ENCODE measurements around the gene LSM3. TPM values are rescaled to one million over a fixed set of nuclear protein-coding genes. Genes with fewer than 3 reads are reported as not detected.

LSM3 gene
- total and polyA plus RNA-seq, 2 of the 4 experiments (the other 2 are of a cell fraction) = 3.4 to 11.5 TPM

GRCh38 chr3:14179114-14179465 lies 473 bp downstream of the LSM3 start:
- Histone ChIP-seq H4K20me1 (ENCODE audit: insufficient read depth, low read length) (peaks cover 7% of the 10 kb centered on the region; the same call in 1 of the 2 replicates), H2AK5ac (ENCODE audit: low read depth, low read length) (0 out of 2 replicates have a peak overlapping the region, but pooled peaks have one; percentile 52), H2BK5ac (ENCODE audit: low read depth, low read length, poor library complexity, severe bottlenecking) (peak overlapping the region; percentile 57), H3K27me3 (ENCODE audit: control insufficient read depth, insufficient read depth, low read length) (no peaks in the 10 kb centered on the region), H3K56ac (ENCODE audit: extremely low read depth, insufficient read depth, low read length) (peak overlapping the region; percentile 82; the same call in 1 of the 2 replicates), H3K36me3 (ENCODE audit: control insufficient read depth, insufficient read depth, low read length) (peaks cover 4% of the 10 kb centered on the region), H3K9me1 (ENCODE audit: insufficient read depth, low read length) (no peaks in the 10 kb centered on the region; the same call in 1 of the 2 replicates), H3K14ac (replicated peaks; ENCODE audit: low read depth, low read length) (no peak overlapping the region), H3K4ac (ENCODE audit: low read depth, low read length) (peak overlapping the region; percentile 86; the same call in 1 of the 2 replicates), H3K27ac (ENCODE audit: insufficient read depth, low read length) (no peak overlapping the region), H2AFZ (replicated peaks; ENCODE audit: low read length, poor library complexity) (peak overlapping the region; percentile 97), H2BK20ac (ENCODE audit: low read depth, low read length) (no peak overlapping the region), H3K4me1 (ENCODE audit: control insufficient read depth, insufficient read depth, low read length) (peaks cover 3% of the 10 kb centered on the region), H4K5ac (ENCODE audit: low read depth, low read length) (no peak overlapping the region), H2BK120ac (ENCODE audit: low read depth, low read length) (no peak overlapping the region), H3K9me3 (ENCODE audit: control insufficient read depth, insufficient read depth, low read length) (no peaks in the 10 kb centered on the region), H3K9ac (ENCODE audit: low read depth, low read length) (peak overlapping the region; percentile 87; the same call in 1 of the 2 replicates), H4K91ac (ENCODE audit: insufficient read depth, low read depth, low read length) (no peak overlapping the region), H3K4me3 (ENCODE audit: insufficient read depth, low read depth, low read length) (peak overlapping the region; percentile 72), H4K8ac (ENCODE audit: low read depth in 2 of 2, low read length in 2 of 2) (peak overlapping the region; percentile 85 to 98), H2AK9ac (replicated peaks; ENCODE audit: low read depth, low read length, poor library complexity) (peak overlapping the region; percentile 97), H3K4me2 (ENCODE audit: low read depth, low read length) (peak overlapping the region; percentile 33), H3K23ac (ENCODE audit: low read depth, low read length) (no peak overlapping the region), H2BK15ac (ENCODE audit: low read depth, low read length) (no peak overlapping the region), H3K79me1 (ENCODE audit: low read depth in 1 of 2, low read length in 2 of 2) (peaks cover 25 to 50% of the 10 kb centered on the region in 2 experiments), H3K18ac (ENCODE audit: low read depth, low read length) (no peak overlapping the region)
- TSS peak; percentile 82 for BruUV-seq (replicated peaks)
- DNase-seq (no peak), ATAC-seq (ENCODE audit: low read depth) (no peak)
- TF ChIP-seq FOS (IDR thresholded peaks at IDR 0.05; ENCODE audit: low read depth, low read length) (no peak), MAZ (IDR thresholded peaks at IDR 0.05; ENCODE audit: borderline replicate concordance, low read depth, low read length) (no peak), MXI1 (IDR thresholded peaks at IDR 0.05; ENCODE audit: borderline replicate concordance, low read depth, low read length) (no peak), RAD21 (IDR thresholded peaks at IDR 0.05; ENCODE audit: low read length) (no peak), CTCF (conservative IDR thresholded peaks at IDR 0.05; ENCODE audit: low read depth, low read length) (no peak)
- in situ Hi-C loops (cut with MboI; ENCODE audit: low sequenced_read_pairs) (no loop called here), intact Hi-C loops (cut with micrococcal nuclease) (loop anchor here (5.0 kb wide), 1 partner anchor 282 kb away; no protein-coding TSS in a partner anchor), dilution Hi-C loops (cut with HindIII; ENCODE audit: low sequenced_read_pairs, unreplicated experiment) (no loop called here)
- POLR2A ChIA-PET (ENCODE audit: unreplicated experiment) = interaction anchor here (0.6 to 1.1 kb wide), 8 partner anchors 17 to 733 kb away, joined by 3 to 5 read pairs (median 3); no protein-coding TSS in a partner anchor
- WGBS, 2 experiments (ENCODE audit: extremely low coverage in 2 of 2, insufficient read length in 1 of 2) = no CpG with 5 or more reads among the region's 3 CpGs
- CTCF ChIA-PET = interaction anchor here (0.6 to 1.2 kb wide), 2 partner anchors 24 to 36 kb away, joined by 3 to 4 read pairs; no protein-coding TSS in a partner anchor
